Activated naive CD8-positive, alpha-beta T cell treated with anti-CD3 and anti-CD28 coated beads, Interleukin-2, amount 50 U/mL, for 16 hours (primary cell): ENCODE data around the gene SLC1A1.
"Not testable (repeated sequence)": the region's sequence is repeated elsewhere in the genome, so short reads cannot be mapped to it uniquely, and the experiment has no call there.

Experiments used
- DNase-seq: peaks from one replicate; pipeline ENCODE4 v3.0.0-alpha.2; 2020; ENCODE audit warnings: low read depth, low spot score

Gene SLC1A1

DNA sequence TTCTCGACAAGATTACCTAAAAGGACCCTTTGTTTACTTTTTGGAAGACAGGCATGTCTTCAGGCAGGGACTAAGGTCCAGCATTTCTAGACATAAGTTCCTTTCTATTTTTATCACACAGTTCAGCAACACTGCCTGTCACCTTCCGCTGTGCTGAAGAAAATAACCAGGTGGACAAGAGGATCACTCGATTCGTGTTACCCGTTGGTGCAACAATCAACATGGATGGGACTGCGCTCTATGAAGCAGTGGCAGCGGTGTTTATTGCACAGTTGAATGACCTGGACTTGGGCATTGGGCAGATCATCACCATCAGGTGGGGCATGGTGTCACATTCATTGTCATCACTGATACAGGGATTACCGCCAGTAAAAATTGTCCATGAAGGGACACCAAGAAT is 86.2 kb downstream of the SLC1A1 start:
- DNase-seq, result no peak

DNA sequence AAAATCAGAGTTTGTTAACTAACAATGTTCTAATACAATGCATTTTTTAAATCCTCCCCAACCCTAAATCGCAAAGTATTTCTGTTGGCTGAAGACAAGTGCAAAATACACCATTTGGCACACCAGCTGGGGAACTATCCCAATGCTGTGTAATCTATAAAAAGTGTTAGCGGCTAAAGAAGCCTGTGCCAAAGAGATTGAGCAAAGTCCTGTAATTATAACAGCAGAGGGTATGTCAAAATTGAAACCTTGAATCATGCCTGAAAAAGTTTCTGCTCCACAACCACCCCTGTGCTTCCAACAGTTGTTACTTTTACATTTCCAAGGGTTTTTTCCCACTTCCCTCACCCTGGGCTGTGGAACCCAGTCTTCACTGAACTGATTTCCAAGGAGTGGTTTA is 88.7 kb downstream of the SLC1A1 start:
- no peak for DNase-seq

- no peak for DNase-seq
Measured at GRCh38 chr9:4581035-4581760, 90.9 kb downstream of the SLC1A1 start.

DNA sequence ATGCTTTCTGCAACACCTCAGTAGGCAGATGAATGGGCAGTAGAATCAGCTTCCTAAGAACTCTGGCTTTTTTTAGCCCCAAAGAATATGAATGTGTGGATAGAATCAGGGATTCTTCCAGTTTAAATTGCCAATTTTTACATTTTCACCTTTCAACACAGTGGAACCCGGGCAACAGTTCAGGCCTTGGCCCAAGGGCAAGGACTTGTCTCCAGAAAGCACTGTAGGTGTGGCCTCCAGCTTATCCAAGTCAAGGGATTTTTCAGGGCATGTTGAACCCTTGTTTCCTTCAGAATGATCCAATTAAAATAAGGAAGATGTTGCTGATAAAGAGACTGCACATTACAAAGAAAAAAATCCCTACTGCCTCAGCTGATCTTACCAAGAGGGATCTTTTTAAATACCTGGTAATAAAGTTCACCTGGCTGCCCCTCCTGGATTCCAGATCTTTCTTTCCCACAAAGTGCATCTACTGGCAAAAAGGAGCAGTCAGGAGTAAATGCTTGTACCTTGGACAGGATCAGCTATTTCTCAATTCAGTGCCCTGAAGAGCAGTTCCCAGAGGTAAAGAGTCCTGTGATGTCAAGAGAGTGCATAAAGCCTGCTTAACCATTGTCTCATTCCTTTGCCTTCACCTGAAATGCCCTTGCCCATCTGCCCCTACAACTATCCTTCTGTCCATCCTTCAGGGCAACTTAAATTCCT is 91.7 kb downstream of the SLC1A1 start:
- DNase-seq, result no peak

DNA sequence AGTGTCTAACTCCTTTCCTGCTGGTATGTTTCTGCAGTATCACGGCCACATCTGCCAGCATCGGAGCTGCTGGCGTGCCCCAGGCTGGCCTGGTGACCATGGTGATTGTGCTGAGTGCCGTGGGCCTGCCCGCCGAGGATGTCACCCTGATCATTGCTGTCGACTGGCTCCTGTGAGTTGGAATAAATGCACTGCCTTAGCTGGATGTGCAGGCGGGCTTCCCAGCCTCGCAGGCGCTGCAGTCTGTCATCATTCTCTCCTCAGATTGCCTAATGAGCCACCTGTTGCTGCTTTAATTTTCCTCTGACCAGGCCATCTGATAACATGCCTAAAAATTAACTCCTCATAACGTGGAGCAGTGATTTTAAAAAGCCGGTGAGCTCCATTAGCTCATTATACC is 92.7 kb downstream of the SLC1A1 start:
- DNase-seq, result no peak

- no peak for DNase-seq
Measured at GRCh38 chr9:4584636-4585035, 94.4 kb downstream of the SLC1A1 start.

- no peak for DNase-seq
Measured at GRCh38 chr9:4585135-4585534, 94.9 kb downstream of the SLC1A1 start.

GRCh38 chr9:4588721-4589120 is 98.5 kb downstream of the SLC1A1 start:
- DNase-seq, result no peak

GRCh38 chr9:4590430-4591122 is 100.3 kb downstream of the SLC1A1 start:
- DNase-seq, result no peak

- no peak for DNase-seq
Measured at GRCh38 chr9:4591123-4591500, 100.8 kb downstream of the SLC1A1 start.

GRCh38 chr9:4592295-4592694 is 102.0 kb downstream of the SLC1A1 start:
- no peak for DNase-seq

GRCh38 chr9:4592886-4593285 is 102.6 kb downstream of the SLC1A1 start:
- DNase-seq, result no peak

DNA sequence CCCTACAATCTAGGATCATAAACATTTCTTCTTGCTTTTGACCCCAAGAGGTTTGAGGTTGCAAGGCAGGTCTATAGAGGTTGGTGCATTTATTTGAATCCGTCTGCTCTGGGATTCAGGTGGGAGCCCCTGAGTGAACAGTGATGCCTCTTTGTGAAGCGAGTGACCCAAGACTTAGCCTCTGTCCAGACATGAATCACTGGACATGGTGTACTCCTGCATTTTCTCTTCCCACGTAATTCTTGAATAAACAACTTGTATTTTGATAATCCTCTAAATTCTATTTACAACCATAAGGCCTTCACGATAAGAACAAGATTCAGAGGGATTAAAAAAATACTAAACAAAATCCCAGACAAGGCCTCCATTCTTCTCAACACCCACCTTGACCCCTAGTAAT is 104.3 kb downstream of the SLC1A1 start:
- DNase-seq, result no peak

- no peak for DNase-seq
Measured at GRCh38 chr9:4594994-4595393, 104.7 kb downstream of the SLC1A1 start.

GRCh38 chr9:4596165-4596922 is 106.1 kb downstream of the SLC1A1 start:
- DNase-seq, result no peak

DNA sequence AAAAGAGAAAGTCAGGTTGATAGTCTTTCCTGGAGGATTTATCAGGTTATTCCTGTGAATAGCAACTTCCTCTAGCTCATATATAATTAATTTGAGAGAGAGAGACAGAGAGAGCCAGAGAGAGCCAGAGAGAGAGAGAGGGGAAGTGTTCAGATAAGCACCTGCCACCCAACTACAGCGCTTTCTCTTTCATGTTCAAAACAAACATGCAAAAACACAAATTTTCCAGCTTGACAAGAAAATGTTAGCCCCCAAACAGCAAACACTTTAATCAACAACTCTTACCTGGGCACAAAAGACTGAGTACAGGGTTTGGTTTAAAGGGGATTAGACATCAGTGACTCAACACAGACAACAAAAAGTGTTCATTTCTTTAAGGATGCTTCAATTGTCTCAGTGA is 110.1 kb downstream of the SLC1A1 start:
- no peak for DNase-seq

GRCh38 chr9:4603830-4604229 is 113.6 kb downstream of the SLC1A1 start:
- DNase-seq, result no peak

DNA sequence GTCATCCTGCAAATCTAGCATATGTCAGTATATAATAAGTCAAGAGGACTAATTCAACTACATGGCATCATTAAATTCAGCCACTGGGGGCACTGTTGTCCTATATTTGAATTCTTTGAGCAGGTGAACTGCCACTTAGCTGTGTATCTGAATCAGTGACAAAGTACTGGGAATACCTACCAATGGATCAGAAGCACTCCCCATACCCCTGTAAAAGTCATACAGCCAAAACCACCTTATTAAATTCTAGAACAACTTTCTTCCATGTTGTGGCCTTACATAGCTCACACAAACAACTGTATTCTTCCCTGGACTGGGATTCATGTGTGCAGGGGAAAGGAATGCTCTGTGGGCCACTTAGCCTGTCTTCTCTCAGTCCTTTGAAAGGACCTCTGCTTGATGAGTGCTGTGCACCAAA is 114.4 kb downstream of the SLC1A1 start:
- peak; percentile 5 for DNase-seq

GRCh38 chr9:4606033-4606432 is 115.8 kb downstream of the SLC1A1 start:
- DNase-seq, result not testable (repeated sequence)

GRCh38 chr9:4614627-4615026 is 124.4 kb downstream of the SLC1A1 start:
- DNase-seq, result no peak

- no peak for DNase-seq
Measured at GRCh38 chr9:4615251-4615650, 125.0 kb downstream of the SLC1A1 start.

GRCh38 chr9:4615778-4616177 is 125.5 kb downstream of the SLC1A1 start:
- DNase-seq, result no peak
